ENCODE data around the gene RASSF1.

- no peak for TF ChIP-seq CTCF (conservative IDR thresholded peaks at IDR 0.05; ENCODE audit: low read length)
- no peak for TF ChIP-seq EZH2phosphoT487 (IDR thresholded peaks at IDR 0.05; ENCODE audit: borderline replicate concordance)
Measured at GRCh38 chr3:50354186-50354764, 13.6 kb upstream of the RASSF1 start.

Data from Loucy (cell line).